HG02588 (cell line): Measurements from ENCODE around the gene CNIH4.
"Not testable (repeated sequence)": the region's sequence is repeated elsewhere in the genome, so short reads cannot be mapped to it uniquely, and the experiment has no call there.

Experiments used
- ATAC-seq: cut with Tn5 transposase; IDR thresholded peaks from one replicate; pipeline ENCODE4 v1.9.1; 2021; ENCODE audit warnings: mild to moderate bottlenecking, moderate library complexity; ENCODE audit not compliant: unreplicated experiment

Gene CNIH4

GRCh38 chr1:224356685-224357625 is at the start of gene CNIH4:
TSS of gene CNIH4 (plus strand) at chr1:224356879. CDS start at chr1:224356925, 46 bp downstream.
- ATAC-seq = peak; percentile 97

- ATAC-seq = no peak
Measured at GRCh38 chr1:224308064-224308463, 48.6 kb upstream of the CNIH4 start.

- ATAC-seq = not testable (repeated sequence)
Measured at GRCh38 chr1:224311503-224311902, 45.2 kb upstream of the CNIH4 start.

GRCh38 chr1:224312025-224312424 is 44.7 kb upstream of the CNIH4 start:
- no peak for ATAC-seq

GRCh38 chr1:224317383-224318045 is 39.2 kb upstream of the CNIH4 start:
- ATAC-seq = no peak

GRCh38 chr1:224321706-224322105 is 35.0 kb upstream of the CNIH4 start:
- ATAC-seq = no peak

- ATAC-seq = no peak
Measured at GRCh38 chr1:224325959-224326358, 30.7 kb upstream of the CNIH4 start.

GRCh38 chr1:224328644-224329043 is 28.0 kb upstream of the CNIH4 start:
- ATAC-seq = no peak

- ATAC-seq = no peak
Measured at GRCh38 chr1:224329484-224329841, 27.2 kb upstream of the CNIH4 start.

GRCh38 chr1:224329842-224330753 is 26.6 kb upstream of the CNIH4 start, which contains the start of gene NVL:
TSS of gene NVL (minus strand) at chr1:224330172. CDS start at chr1:224330127, 45 bp downstream.
- peak; percentile 78 for ATAC-seq

- ATAC-seq = no peak
Measured at GRCh38 chr1:224331326-224331725, 25.4 kb upstream of the CNIH4 start.

- no peak for ATAC-seq
Measured at GRCh38 chr1:224331824-224332223, 24.9 kb upstream of the CNIH4 start.

- ATAC-seq = peak; percentile 43
Measured at GRCh38 chr1:224333309-224333926, 23.3 kb upstream of the CNIH4 start.

- no peak for ATAC-seq
Measured at GRCh38 chr1:224333939-224334786, 22.5 kb upstream of the CNIH4 start.

- ATAC-seq = no peak
Measured at GRCh38 chr1:224338150-224338838, 18.4 kb upstream of the CNIH4 start.

- no peak for ATAC-seq
Measured at GRCh38 chr1:224339442-224340033, 17.1 kb upstream of the CNIH4 start.

GRCh38 chr1:224340453-224341384 is 16.0 kb upstream of the CNIH4 start:
- ATAC-seq = peak; percentile 71
